ENCODE data around the gene FBRS. TPM values are rescaled to one million over a fixed set of nuclear protein-coding genes. Genes with fewer than 3 reads are reported as not detected.
"Not testable (repeated sequence)": the region's sequence is repeated elsewhere in the genome, so short reads cannot be mapped to it uniquely, and the experiment has no call there.

The FBRS gene
- 17.3 TPM for total RNA-seq

GRCh38 chr16:30657866-30658730 is at the start of gene FBRS:
FBRS (plus strand) TSS chr16:30658431; CDS start chr16:30659519, 1,088 bp downstream.
- peak; percentile 100 for DNase-seq

- DNase-seq, result no peak
Measured at GRCh38 chr16:30609002-30609925, 49.0 kb upstream of the FBRS start.

GRCh38 chr16:30609926-30610839 is 48.0 kb upstream of the FBRS start, which contains the start of gene ZNF689:
ZNF689 (minus strand) TSS chr16:30610389; CDS start chr16:30610041, 348 bp downstream.
- peak; percentile 96 for DNase-seq

DNA sequence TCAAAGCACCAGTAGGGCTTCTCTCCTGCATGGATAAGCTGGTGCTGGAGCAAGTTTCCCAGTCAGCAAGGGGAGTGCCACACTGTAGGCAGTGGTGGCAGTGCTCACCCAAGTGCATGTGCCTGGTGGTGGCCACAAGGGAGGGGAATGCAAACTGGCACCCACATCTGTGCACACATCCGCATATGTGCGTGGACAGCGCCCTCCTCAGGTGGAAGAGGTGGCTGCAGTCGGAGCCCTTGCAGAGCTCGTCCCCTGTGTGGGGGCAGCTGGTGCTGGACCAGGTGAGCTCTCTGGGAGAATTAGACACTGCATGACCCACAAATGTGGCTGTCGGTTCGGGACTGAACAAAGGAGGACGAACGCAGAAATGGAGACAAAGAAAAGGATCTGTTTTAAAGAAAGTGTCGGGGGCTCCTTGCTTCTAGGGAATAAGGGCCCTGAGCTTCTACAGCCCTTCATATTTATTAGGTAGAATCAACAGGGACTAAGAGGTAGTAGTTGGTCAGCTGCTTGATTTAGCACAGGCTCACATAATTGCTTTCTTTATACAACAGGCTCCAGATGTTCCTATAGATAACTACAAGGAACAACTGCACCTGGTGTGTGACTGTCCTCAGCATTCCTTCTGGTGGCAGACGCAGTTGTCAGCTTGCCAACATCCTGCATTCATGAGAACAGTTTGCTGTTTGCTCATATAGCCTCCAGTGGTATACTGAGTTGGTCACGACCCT is 42.7 kb upstream of the FBRS start:
- no peak for DNase-seq

DNA sequence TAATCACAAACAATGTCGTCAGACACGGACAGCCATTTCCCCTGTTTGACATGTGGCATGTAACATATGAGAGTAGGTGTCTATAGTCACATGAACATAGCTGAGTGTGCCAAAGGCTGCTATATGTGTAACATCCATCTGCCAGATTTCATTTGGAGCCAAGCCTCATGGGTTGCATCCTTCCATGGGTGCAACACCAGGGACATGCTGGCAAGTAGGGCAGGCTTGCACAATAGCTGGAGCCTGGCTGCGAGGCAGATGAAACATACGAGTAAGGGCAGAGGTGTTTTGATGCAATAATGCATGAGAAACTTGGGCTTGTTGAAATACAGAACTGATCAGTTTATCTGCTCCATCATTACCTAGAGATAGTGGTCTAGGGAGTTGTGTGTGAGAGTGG is 39.0 kb upstream of the FBRS start:
- no peak for DNase-seq

DNA sequence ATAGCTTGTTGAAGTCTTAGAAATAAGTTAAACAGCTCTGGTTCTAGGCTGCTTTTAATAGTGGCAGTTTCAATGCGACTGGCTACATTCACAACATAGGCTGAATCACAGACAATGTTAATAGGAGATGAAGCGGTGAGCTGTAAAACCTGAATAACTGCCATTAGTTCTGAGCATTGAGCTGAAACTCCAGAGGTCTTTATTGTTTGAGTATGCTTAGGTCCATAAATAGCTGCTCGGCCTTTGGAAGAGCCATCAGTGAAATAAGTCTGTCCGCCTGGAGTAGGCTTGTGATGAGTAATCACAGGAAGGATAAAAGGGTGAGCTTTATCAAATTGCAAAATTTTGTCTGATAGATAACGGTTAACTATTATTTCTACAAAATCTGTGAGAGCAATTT is 38.6 kb upstream of the FBRS start:
- DNase-seq, result no peak

- DNase-seq, result no peak
Measured at GRCh38 chr16:30620169-30620568, 38.1 kb upstream of the FBRS start.

GRCh38 chr16:30621765-30622164 is 36.5 kb upstream of the FBRS start:
- peak; percentile 1 for DNase-seq

DNA sequence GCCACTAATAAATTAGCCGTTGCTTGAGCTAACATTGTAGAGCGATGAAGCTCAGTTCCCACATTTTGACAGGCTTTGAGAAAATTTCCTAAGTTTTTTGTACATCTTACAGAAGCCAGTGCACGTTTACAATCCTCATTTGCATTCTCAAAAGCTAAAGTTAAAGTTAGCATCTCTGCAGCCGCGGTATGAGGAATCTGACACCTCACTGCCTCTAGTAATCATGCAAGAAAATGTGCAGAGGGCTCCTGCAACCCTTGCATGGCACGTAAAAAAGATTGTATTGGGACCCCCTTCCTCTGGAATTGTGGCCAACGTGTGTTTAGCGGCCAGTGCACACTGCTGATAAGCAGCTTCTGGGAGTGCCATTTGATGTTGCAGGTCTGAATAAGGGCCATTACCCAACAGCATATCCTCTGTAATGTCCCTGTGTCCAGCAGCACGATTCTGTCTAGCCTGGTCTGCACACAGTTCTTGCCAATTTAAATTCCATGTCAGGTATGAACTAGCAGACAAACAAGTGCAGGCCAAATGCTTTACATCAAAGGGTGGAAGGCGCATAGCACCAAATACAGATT is 35.7 kb upstream of the FBRS start:
- DNase-seq, result no peak

DNA sequence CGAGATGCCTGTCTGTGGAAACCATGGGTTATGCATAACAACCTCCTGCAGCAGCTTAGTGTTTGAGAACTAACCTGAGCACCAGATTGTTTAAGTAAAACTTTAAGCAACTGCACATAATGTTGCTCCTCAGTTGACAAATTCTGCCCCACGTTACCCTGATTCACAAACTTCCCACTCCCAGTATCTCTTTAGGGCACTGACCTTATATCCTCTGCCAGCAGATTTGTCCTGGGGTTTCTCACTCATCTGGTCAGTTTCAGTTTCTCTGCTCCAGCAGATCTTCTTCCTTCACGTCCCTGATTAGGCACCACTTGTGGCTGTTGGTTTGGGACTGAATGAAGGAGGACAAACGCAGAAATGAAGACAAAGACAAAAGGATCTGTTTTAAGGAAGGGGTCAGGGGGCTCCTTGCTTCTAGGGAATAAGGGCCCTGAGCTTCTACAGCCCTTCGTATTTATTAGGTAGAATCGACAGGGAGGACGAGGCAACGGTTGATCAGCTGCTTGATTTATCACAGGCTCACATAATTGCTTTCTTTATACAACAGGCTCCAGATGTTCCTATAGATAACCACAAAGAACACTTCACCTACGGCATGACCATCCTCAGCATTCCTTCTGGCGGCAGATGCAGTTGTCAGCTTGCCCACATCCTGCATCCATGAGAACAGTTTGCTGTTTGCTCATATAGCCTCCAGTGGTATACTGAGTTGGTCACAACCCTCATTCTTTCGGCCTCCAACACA is 34.5 kb upstream of the FBRS start:
- DNase-seq, result no peak

DNA sequence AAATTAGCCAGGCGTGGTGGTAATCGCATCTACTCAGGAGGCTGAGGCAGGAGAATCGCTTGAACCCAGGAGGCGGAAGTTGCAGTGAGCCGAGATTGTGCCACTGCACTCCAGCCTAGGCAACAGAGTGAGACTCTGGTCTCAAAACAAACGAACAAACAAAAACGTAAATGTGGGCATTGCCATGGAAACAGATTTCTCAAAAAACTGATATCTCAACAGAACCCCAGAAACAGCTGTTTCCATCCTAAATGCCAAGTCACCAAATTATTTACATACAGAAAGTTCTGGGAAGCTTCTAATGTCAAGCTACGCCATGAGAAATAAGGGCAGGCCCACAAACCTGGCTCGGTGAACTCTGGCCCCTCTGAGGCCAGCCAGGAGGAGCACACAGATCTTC is 32.0 kb upstream of the FBRS start:
- no peak for DNase-seq

DNA sequence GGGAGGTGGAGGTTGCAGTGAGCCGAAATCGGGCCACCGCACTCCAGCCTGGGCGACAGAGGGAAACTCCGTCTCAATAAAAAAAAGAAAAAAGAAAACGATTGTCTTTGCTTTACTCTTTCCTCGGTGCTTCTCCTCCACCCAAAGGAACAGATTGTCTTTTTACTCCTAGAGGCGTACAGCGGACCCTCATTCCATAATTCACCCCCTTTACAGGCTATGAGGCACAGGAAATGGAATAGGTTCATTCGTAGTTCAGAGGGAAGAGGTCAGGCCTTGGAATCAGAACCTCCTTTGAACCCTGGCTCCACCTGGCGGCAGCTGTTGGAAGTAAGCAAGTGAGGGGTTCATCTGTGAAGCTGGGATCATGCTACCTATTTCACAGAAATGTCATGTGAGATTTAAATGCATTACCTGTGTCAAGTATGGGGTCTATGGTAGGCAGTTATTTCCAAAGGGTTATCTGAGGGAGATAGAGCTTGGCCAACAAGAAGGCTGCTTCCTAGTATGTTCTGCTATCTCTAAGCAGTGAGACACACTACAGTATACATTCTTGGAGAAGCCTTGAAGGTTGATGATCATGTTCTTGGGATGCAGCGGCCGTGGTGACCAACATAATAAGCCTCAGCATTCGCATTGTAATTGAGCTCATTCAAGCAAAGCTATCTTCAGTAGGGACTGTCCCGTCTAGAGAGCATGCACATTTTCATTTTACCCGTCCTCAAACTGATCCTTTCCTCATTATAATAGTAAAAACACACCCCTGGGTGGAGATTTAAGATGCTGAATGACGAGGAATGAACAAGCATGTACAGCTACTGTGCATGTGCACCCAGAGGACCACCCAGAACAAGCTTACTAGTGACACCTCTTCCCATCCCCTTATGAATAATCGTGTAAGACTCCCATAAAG is 29.3 kb upstream of the FBRS start:
- DNase-seq, result peak; percentile 80

DNA sequence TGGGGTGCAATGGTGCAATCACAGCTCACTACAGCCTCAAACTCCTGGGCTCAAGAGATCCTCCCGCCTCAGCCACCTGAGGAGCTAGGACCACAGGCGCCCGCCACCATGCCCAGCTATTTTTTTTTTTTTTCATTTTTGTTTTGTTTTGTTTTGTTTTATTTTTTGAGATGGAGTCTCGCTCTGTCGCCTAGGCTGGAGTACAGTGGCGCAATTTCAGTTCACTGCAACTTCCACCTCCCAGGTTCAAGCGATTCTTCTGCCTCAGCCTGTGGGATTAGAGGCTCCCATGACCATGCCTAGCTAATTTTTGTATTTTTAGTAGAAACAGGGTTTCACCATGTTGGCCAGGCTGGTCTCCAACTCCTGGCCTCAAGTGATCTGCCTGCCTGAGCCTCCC is 25.8 kb upstream of the FBRS start:
- not testable (repeated sequence) for DNase-seq

DNA sequence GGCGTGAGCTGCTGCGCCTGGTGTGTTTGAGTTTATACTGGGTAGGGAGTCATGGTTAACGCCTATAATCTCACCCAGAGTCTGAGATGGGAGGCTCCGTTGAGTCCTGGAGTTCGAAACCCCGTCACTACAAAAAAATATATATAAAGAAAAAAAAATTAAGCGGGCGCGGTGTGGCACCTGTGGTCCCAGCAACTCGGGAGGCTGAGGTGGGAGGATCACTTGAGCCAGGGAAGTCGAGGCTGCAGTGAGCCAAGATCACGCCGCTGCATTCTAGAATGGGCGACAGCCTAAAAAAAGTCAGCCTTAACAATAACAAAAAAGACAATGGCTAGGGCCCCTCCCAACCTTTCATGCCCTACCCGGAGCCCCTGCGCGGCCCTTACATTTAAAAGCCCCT is 24.7 kb upstream of the FBRS start:
- no peak for DNase-seq

DNA sequence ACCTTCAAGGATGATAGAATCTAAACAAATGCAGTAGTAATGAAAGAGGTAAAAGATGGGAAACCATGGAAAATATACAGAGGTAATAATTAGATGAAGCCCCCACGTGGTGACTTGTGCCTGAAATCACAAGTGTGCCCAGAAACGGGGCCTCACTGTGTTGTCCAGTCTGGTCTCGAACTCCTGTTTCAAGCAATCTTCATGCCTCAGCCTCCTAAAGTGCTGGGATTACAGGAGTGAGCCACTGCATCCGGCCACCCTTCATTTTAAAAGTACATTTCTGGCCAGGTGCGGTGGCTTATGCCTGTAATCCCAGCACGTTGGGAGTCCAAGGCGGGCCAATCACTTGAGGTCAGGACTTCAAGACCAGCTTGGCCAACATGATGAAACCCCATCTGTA is 21.6 kb upstream of the FBRS start:
- DNase-seq, result no peak

DNA sequence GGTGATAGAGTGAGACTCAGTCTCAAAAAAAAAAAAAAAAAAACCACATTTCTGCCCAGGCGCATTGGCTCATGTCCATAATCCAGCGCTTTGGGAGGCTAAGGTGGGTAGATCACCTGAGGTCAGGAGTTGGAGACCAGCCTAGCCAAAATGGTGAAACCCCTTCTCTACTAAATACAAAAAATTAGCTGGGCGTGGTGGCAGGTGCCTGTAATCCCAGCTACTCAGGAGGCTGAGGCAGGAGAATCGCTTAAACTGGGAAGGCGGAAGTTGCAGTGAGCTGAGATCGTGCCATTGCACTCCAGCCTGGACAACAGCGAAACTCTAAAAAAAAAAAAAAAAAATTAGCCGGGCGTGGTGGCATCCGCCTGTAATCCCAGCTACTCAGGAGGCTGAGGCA is 21.1 kb upstream of the FBRS start:
- not testable (repeated sequence) for DNase-seq

DNA sequence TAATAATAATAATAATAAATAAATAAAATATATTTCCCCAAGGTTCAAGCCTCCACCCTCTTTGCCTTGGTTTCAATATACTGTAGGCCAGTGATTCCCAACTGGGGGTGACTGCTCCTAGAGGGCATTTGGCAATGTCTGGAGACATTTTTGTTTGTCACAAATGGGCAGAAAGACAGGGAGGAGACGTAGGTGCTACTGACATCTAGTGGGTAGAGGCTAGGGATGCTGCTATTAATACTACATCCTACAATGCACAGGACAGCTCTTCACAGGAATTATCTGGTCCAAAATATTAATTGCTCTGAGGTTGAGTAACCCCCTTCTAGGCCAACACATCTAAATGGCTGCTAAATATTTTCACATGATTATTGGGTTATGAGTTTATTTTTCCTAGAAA is 20.3 kb upstream of the FBRS start:
- DNase-seq, result no peak

GRCh38 chr16:30641378-30641982 is 16.8 kb upstream of the FBRS start:
- no peak for DNase-seq
